ENCODE results near the gene KCND3.

KCND3 gene

DNA sequence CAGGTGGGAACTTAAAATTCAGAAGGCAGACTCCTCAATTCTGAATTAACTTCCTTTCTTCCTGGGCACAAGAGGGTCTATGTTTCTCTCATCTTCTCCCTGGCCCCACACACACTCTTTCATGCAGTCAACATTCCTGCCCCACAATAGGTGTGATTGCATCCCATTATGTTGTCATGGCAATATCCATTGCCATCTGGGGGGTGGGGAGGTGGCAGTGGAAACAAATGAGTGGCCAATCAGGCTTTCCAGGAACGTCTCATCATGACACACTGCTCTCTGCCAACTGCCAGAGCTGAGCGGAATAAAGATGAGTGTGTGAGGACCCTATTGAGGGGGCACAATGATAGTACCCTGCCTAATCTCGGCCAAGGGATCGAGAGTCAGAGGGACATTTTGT, 80.4 kb downstream of the KCND3 start:
- DNase-seq, result no peak

DNA sequence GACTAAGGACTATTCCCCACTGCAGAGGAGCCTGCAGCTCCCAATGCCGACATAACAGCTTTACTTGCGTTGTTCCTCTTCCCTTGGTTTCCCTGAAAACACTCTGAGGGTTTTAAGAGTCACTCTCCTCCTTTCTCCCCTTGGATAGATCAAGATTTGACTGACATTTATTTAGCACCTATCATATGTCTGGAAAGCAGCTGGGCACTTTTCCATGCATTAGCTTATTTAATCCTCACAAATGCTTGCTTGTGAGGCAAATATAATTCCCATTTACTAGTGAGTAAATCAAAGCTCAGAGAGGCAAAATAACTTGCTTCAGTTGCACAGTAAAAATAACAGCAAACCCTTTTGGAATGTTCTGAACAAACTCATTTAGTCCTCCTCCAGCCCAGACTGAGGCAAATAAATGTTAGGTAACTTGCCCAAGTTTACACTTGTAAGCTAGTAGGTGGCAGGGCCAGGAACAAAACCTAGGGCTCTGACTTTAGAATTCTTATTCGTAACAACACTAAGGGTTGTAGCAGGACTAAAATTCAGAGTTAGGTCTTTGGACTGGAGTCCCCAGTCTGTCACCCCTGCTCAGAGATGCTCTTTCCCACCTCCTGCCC, 81.4 kb downstream of the KCND3 start:
- no peak for DNase-seq

DNA sequence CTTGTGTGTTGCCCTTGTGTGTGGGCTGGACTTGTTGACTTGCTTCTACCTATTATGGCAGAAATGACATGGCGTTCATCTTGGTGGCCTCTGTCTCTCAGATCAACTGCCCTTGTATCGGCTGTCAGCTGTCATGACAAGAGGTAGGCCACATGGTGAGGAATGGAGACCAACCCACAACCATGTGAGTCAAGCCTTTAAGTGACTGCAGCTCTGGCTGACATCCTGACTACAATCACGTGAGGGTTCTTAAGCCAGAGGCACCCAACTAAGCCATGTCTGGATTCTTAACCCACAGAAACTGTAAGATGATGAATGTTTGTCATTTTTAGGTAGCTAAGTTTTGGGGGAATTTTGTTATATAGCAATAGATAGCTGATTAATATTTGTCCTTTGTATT, 82.1 kb downstream of the KCND3 start:
- no peak for DNase-seq

DNA sequence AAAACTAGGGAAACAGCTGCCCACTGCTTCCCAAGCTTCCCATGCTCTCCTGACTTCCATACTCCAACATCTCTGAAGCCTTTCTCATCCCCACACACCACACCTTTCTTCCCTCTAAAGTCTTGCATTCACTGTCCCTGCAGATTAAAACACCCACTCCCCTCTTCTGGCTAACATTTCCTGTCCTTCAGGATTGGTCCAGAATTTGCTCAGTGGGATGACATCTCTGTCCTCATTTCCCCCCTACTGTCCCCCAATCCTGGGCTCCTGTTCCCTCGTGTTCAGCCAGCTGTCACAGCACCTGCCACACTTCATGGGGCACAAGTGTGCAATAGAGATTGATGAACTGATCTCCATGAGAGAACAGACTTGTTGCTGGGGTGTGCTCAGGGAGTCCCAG, 82.7 kb downstream of the KCND3 start:
- DNase-seq, result no peak

DNA sequence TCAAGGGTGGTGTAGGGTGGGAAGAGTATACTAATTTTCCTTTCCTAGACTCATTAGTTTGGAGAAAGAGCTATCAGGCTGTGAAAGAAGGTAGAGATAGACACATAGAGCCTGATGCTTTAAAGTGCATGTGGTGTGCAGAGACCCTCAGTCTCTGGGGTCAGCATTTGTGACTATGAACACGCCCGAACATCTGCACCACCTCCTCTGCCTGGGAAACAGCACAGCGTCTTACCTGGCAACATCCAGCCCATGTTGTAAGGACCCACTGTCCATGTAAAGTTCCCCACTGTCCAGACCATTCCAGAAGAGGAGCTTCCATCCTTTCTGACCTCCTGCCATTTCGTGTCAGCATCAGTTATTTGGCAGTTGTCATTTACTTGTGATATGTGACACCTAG, 83.4 kb downstream of the KCND3 start:
- DNase-seq, result no peak

DNA sequence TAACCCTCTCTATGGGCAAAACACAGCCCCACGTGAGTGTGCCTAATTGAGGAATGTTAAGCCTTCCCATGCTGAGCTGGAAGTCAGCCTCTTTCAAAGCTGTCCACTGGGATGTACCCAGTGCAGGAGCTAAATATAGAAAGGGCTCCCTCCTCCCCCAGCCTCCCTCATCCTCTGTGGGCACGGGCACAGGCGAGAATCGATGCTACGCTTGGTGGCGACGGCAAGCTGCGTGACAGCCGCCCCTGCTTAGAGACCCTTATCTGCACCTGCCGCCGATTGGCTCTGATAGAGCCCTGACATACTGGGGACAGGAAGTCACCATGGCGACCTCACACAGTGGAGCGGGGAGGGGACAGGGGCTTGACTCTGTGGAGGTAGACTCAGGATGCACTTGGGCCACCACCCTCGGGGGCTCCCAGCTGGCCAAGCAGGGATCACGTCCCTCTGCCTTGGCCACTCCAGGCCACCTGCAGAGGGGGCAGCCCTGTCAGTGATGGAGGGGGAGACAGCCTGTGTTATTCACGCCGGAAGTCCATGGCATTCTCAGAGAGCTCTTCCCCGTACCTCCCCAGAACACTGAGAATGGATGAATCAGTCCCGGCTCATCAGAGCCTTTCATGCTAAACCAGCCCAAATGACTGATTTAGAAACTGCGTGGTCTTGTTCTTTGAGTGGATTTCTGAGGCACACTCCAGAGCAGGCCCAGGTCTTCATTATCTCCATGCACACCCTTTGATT, 84.8 kb downstream of the KCND3 start:
- no peak for DNase-seq

DNA sequence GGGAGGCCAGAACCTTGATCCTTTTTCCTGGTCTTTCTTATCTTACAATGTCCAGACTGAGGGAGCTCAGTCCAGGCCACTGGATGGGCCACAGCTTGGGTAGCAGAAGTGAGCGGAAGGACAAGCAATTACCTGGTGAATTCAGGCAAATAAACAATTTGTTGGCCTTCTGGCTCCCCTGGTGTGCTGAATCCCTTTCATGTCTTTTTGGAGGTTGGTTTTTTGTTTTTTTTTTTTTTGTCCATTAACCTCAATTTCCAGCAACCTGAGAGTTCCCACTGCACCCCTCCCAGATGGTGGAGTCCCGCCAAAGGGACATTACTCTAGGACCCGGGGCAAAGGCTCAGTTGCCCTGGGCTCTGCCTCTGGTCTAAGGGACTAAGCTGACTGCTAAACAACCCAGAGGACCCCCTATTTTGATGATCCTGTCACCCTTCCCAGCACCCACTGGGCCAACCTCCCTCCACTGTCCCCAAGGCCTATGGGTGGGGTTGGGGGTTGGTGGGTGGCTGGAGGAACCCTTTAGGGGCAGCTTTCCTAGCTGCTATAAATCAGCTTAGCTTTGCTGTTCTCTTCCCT, 85.5 kb downstream of the KCND3 start:
- no peak for DNase-seq

DNA sequence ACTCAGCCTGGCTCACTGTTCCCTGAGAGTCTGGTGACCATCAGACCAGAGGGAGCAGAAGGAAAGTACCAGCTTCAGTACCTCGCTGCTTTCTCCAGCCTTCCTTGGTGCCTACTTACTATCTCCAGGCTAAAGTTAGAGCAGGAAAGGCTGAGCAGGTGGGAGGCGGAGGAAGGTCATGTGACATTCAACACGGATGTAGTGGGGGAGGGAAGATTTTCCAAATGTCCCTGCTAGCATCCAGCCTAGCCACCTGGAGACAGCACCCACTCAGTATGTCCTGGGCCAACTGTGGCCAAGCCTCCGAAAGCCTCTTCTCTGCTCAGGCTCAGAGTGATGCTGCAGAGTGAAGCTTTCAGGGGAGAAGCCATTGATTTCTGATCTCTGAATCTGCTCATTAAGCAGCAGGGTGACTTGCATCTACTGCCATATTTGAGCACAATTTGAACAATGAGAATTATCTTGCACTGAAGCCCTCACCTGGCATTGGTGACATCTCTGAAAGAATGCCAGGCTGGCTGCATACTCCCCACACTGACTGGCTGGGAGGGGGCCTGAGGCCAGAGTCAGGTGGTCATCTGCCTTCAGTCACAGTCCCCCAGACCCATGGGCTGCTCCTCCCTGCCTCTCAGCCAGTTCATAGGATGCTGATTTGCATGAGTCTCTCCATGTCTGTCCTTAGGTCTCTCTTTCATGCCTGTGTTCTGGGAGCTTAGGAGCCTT, 86.2 kb downstream of the KCND3 start:
- DNase-seq, result no peak

DNA sequence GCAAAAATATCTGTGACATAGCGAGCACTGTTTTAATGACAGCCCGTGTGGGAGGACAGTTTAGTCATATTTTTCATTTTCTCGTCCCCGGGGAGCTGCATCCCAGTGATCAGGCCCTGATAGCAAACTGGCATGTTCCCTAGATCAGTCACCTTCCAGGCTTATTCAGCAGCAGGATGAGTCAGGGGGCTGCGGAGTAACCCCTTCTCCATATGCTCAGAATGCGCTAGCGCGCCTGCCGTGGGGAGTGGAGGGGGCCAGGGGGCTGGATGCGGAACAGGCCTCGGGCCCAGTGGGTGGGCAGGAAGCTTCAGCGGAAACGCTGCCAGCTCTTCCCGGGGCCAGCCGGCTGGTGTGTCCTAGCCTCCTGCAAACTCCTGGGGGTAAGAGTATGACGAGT, 94.0 kb downstream of the KCND3 start:
- no peak for DNase-seq

DNA sequence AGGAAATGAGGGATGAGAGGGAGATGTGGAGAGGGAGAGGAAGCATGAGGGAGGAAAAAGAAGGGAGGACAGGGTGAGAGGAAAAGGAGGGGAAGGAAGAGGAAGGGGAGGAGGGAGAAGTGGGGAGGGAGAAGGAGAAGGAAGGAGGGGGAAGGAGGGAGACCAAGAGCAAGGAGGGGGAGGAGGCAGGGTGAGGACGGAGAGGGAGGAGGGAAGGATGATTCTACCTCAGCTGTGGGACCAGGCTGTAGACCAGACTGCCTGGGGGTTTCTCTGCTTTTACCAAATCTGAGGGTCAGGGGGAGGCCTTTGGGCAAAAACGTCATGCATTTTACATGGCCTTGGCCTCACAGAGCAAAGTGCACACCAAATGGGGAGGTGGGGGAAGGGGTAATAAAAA, 94.5 kb downstream of the KCND3 start:
- no peak for DNase-seq

DNA sequence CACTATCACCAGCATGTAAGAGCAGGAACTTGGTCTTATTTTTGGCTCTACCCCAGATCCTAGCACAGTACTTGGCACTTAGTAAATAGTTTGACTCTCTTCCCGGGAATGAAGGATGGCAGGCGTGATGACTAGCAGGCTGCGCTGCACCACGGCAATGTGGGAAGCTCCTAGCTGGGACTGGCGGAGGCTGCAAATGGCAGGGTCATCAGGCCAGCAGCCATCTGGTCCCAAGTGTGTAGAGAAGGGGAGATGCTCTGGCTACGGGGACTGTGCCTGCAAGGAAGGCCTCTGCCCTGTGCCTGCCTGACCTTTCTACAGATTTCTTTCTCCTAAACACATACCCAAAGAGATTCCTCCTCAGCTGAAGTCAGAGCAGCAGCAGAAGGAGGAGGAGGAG, 95.0 kb downstream of the KCND3 start:
- DNase-seq, result no peak

DNA sequence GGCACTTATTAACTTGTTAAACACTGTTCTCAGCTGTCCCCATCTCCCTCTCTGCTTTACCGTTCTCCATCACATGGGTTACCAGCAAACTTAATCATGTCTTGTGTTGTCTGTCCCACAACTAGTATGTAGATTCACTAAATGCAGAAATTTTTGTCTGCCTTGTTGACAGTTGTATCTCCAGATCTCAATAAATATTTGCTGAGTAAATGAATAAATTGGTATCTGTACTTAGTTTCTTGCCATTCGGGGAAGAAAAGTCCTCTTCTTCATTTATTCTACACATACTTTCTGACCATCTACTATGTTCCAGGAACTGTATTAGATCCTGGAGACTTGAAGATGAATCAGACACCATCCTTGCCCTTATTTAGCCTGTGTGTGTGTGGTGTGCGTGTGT, 97.9 kb downstream of the KCND3 start:
- DNase-seq, result no peak

DNA sequence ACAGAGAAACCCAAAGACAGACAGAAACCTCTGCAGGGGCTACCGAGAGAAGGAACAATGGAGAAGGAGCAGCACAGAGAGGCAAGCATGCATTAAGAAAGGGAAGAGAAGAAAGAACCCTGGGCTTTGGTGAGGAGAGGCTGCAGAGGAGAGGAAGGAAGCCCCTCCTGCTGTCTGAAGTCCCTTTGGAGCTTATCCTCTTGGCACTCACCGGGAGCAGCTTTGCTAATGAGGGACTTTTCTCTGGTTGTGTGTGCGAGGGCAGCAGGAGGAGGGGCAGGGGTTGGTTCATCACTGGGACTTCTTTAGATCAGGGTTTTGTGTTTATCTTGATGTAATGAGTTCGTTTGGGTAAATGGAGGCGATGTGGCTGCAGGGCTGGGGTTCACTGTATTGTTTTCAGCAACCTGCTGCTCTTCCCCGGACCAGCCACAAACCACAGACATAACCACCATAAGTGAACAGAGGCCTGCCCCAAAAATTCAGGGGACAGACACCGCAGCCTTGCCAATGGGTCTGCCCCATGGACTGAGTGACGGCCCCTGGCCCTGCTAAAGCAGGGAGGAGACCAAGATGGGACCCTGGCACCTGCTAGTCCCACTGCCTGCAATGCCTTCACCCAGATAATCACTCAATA, 100.6 kb downstream of the KCND3 start:
- DNase-seq, result no peak

DNA sequence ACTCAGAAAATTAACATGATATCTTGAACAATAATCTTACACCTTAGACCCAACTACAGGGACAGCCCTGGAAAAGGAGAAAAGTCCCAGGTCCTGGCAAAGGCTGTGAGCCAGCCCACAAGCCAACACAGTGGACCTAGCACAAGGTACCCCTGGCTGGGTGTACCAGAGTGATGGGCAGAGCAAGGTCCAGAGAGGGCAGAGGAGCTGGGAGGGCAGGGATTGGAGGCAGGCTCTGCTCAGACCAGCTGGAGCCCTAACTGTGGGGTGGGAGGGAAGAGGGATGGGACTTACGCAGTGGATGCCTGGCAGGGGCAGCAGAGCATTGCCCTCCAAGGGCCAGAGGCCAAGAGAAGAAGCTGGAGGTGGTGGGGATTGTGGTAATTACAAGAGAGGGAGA, 101.6 kb downstream of the KCND3 start:
- no peak for DNase-seq

DNA sequence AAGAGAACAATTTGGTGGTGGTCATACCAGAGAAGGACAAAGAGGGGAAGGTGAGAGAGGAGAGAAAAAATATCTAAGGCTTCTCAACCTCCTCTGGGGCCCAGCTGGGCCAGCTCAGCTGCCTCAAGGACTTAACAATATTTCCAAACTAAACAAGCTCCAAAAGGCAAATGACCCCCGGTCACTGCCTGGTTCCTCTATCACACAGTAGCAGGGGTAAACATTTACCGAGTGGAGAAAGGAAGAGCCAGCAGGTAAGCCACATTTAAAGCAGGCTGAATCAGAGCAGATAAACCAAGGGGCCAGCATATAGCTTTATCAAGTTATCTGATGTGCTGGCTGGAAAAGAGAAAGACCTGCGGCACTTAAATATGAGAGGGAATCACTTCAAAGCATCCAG, 102.1 kb downstream of the KCND3 start:
- no peak for DNase-seq

DNA sequence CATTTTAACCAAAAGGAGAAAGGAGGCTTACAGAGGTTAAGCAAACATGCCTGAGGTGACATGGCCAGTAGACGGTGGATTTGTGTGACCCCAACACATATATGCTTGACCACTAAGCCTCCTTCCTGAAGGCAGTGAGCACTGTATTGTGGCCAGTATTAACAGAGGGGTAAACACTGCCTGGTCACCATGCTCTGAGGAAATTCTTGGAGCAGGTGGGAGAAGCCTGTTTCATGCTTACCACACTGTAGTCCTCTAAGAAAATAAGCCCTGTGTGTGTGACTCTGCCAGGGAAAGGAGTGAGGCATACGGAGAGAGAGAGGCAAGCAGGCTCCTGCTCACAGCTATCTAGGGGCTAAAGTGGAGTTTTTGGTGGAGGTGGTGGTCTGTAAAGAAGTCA, 102.7 kb downstream of the KCND3 start:
- no peak for DNase-seq

DNA sequence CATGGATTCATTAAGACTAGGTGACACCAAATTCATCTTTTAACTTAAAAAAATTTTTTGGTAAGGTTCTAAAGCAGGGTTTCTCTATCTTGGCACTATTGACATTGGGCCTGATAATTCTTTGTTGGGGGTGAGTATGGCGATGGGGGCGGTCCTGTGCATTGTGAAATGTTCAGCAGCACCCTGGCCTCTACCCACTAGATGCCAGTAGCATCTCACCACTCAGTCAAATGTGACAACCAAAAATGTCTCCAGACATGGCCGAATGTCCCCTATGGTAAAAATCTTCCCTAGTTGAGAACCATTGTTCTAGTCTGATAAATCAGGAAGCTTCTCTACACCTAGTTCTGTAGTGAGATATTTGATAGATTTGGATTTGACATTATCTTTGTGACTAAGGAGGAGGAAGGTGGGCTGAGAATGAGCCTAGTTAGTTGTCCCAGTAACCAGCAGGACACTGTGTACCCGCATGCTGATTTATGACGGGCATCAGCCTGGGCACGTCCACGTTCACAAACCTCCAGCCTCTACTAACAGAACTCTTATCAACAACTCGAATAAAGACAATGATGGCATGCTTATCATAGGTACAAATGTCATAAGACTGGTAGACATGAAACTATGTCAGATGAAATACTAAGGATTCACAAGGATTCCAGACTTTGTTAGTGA, 104.6 kb downstream of the KCND3 start:
- no peak for DNase-seq

DNA sequence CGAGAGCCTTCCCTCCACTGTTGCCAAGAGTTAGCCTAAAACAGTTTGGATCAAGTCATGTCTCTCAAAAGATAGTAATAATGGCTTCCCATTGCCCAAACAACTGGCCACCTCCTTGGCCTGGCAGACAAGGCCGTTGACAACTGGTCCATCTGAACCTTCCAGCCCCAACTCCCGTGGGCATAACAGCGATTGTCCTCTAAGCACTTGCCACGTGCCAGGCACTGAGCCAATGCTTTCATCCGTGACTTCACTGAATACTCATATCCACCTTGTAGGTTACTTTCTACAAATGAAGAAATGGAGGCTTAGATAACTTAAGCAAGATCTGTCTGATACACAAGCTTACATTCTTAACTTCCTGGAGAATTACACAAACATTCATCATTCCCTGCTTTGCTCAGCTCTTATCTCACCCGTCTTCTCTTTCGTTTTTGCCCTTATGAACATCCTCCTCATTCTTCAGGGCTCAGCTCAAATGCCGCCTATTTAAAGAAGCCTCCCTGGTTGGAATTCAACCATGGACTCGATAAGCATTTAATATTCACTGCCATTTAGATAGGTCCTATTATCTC, 106.4 kb downstream of the KCND3 start:
- no peak for DNase-seq

DNA sequence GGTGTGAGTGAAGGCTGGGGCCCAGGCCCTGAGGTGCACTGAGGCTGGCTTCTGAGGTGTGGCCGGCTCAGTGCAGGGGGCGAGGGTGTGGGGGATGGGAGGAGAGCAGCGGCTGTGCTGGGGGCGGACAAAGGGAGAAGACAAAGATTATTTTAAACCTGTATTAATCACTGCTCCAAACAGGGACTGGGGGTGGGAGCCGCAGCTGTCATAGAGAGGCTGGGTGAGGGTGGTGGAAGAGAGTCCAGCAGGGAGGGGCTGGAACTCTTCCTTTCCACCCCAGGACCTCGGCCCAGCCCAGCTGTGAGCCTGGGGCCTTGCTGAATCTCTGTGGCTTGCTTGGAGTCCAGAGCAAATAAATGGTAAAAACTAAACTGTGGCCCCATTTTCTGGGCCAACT, 106.9 kb downstream of the KCND3 start:
- DNase-seq, result no peak

DNA sequence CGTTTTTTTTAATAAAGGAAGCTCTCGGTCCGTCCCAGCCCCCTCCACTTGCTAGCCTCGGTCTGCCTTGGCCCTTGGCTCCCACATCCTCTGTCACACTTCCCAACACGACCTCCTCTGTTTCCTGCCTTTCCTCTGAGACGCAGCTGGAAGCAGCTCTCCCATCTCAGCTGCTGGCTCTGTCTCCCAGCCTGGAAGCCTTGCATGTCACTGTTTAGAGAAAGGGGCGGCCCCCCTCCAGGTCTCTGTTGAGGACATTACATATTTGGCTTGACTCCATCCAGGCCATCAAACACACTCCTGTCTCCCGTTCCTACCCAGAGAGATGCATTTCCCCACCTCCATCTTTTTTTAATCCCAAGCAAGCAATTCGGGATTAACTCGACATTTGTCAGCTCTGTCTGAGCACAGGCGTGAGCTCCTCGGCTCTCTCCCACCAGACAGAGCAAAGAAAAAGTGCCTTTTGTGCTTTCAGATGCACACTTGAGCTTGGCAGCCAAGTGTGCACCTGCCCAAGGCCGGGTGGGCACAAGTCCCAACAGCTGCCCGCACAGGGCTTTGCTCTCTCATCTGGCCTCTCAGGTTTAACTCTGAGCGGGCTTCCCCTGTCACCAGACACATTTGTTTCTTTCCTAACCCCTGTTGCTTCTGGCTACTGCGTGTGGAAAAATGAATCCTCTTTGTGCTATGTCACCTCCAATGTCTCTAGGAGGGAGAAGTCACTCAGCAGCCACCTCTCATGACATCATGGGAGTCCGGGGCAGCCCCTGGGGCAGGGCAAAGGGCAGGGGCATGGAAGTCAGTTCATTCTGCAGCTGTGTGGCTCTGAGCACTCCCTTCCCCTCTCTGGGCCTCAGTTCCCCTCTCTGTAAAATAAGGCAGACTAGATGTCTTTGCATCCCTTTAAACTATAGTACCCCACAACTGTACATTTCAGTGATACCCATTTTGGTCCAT, 108.3 kb downstream of the KCND3 start:
- no peak for DNase-seq

DNA sequence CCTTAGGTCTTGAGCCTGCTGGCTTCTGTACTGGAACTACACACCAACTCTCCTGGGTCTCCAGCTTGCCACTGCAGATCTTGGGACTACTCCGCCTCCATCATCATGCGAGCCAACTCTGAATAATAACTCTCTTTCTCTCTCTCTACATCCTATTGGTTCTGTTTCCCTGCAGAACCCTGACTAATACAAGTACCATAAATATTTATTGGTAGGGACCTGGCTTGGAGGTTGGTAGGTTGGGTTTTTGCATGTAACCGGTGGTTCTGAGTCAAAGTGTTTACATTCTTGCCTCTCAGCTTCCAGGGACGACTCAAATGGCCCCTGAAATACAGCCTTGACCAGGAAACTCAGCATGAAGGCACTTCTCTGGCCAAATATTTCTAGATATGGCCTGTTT, 110.4 kb downstream of the KCND3 start:
- DNase-seq, result no peak
